ENCODE data around the gene TANK. TPM values are rescaled to one million over a fixed set of nuclear protein-coding genes. Genes with fewer than 3 reads are reported as not detected.

The TANK gene
- total and polyA plus RNA-seq, 2 of the 8 experiments (the other 6 are each of a cell fraction or from before 2014, with no cell fraction given): 7.0 to 26.1 TPM

DNA sequence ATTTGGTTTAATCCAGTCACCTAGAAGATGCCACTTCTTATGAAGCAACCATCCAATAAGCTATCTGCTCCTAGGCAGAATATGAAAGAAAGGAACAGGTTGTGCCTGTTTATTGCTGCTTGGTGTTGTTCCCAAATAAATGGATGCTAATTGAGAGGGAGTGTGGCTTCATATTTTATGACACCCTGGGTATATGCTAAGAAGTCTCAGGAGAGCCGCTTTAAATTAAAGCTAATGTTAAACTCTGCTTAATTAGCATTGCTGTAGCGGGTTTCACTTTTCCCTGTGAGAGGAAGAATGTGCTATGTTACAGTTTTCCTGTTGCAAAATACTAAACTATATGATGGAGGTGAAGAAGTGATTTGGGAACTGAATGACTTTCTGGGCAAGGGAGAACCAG is 48.7 kb upstream of the TANK start:
- H3K36me3 ChIP-seq (ENCODE audit: control insufficient read depth in 2 of 4, insufficient read depth in 4 of 4, low read length in 3 of 4): no peaks in the 10 kb centered on the region
- H3K79me2 ChIP-seq (ENCODE audit: control insufficient read depth in 1 of 2, insufficient read depth in 2 of 2, low read length in 2 of 2): no peaks in the 10 kb centered on the region
- H4K5ac ChIP-seq (ENCODE audit: insufficient read length, low read depth, low read length): no peak overlapping the region
- no peak overlapping the region for H3K9ac ChIP-seq (replicated peaks in 1 of 4; ENCODE audit: extremely low read depth in 1 of 4, low read depth in 3 of 4, low read length in 3 of 4)
- H3K4me3 ChIP-seq (ENCODE audit: extremely low read depth in 1 of 4, insufficient read depth in 2 of 4, low read depth in 3 of 4, low read length in 4 of 4): no peak overlapping the region; a peak in 1 of 8 replicates
- peaks cover 0 to 8% (median 5%) of the 10 kb centered on the region in 4 experiments; a peak in 3 of 7 replicates for H3K4me1 ChIP-seq (replicated peaks in 1 of 4; ENCODE audit: control insufficient read depth in 3 of 4, insufficient read depth in 4 of 4, low read length in 3 of 4)
- no peak overlapping the region for H2BK20ac ChIP-seq (ENCODE audit: low read length)
- no peak overlapping the region for H3K27ac ChIP-seq (ENCODE audit: low read depth, low read length)
- no peak overlapping the region for H4K91ac ChIP-seq (replicated peaks; ENCODE audit: insufficient read length, low read length)
- no peaks in the 10 kb centered on the region for H3K9me3 ChIP-seq (ENCODE audit: insufficient read depth in 2 of 2, low read depth in 1 of 2, low read length in 1 of 2)
- TF ChIP-seq SUZ12 (IDR thresholded peaks at IDR 0.05; ENCODE audit: low read length): no peak
- no peak for TF ChIP-seq HDAC6 (IDR thresholded peaks at IDR 0.05; ENCODE audit: low read depth, low read length)
- TF ChIP-seq BCL11A (IDR thresholded peaks at IDR 0.05; ENCODE audit: low read depth in 2 of 2, low read length in 2 of 2): no peak
- TF ChIP-seq YY1 (IDR thresholded peaks at IDR 0.05; ENCODE audit: low read depth, low read length): no peak
- no peak for TF ChIP-seq CTCF (IDR thresholded peaks at IDR 0.05; ENCODE audit: control extremely low read depth in 1 of 3, insufficient read depth in 1 of 3, low read depth in 1 of 3, low read length in 3 of 3)
- no peak for TF ChIP-seq TCF12 (IDR thresholded peaks at IDR 0.05; ENCODE audit: low read depth, low read length)
- no peak for TF ChIP-seq SIN3A (conservative IDR thresholded peaks at IDR 0.05 in 1 of 2, IDR thresholded peaks at IDR 0.05 in 1 of 2; ENCODE audit: low read depth in 1 of 2, low read length in 2 of 2)
- no peaks in the 10 kb centered on the region for H3K79me1 ChIP-seq (ENCODE audit: low read depth, low read length)
- CTCF ChIA-PET (ENCODE audit: partially characterized antibody): interaction anchor here (0.7 kb wide), 1 partner anchor 16 kb away, joined by 3 read pairs; no protein-coding TSS in a partner anchor
- H2BK5ac ChIP-seq (ENCODE audit: low read depth, low read length): no peak overlapping the region
- H2BK120ac ChIP-seq (replicated peaks; ENCODE audit: low read depth, low read length): no peak overlapping the region
- no peak overlapping the region for H2AK5ac ChIP-seq (ENCODE audit: low read depth, low read length)
- H3K23ac ChIP-seq (ENCODE audit: insufficient read length): no peak overlapping the region
- no peak overlapping the region for H2BK12ac ChIP-seq (ENCODE audit: low read depth, low read length)
- no peaks in the 10 kb centered on the region for H3K27me3 ChIP-seq (replicated peaks in 1 of 4; ENCODE audit: control insufficient read depth in 3 of 4, extremely low read depth in 1 of 4, insufficient read depth in 3 of 4, low read length in 3 of 4)
- DNase-seq (ENCODE audit: low read depth in 1 of 2, low spot score in 2 of 2) (no peak), FAIRE-seq (no peak)
- H3K23me2 ChIP-seq (ENCODE audit: low read depth, low read length): no peaks in the 10 kb centered on the region
- H3K56ac ChIP-seq (replicated peaks; ENCODE audit: insufficient read length, low read depth, low read length): no peak overlapping the region
- no peak overlapping the region for H2BK15ac ChIP-seq (ENCODE audit: low read length)
- H2AFZ ChIP-seq (ENCODE audit: low read length): peak overlapping the region; percentile 52; the same call in 1 of the 2 replicates
- H3K14ac ChIP-seq (ENCODE audit: insufficient read length): no peak overlapping the region
- whole genome bisulfite sequencing, 2 experiments (ENCODE audit: extremely low coverage in 1 of 2, insufficient coverage in 1 of 2, insufficient read length in 1 of 2, insufficient replicate concordance in 2 of 2, low coverage in 1 of 2, low lambda C conversion rate in 2 of 2, missing lambda C conversion rate in 1 of 2): 39% methylated on average over 2 of the region's 2 CpGs; no CpG with 5 or more reads in 1 of the 2 experiments
- H4K8ac ChIP-seq (ENCODE audit: extremely low read depth, insufficient read depth, low read length): no peak overlapping the region
- POLR2A ChIA-PET (ENCODE audit: partially characterized antibody): no interaction called here
- H3K4ac ChIP-seq (replicated peaks; ENCODE audit: insufficient read length, low read depth, low read length): no peak overlapping the region
- peak overlapping the region in 1 of 2 experiments; percentile 47; a peak in 1 of 4 replicates for H3K4me2 ChIP-seq (ENCODE audit: insufficient read depth in 1 of 2, low read depth in 2 of 2, low read length in 2 of 2)
- H4K20me1 ChIP-seq (replicated peaks in 1 of 2; ENCODE audit: control insufficient read depth in 1 of 2, insufficient read depth in 2 of 2, low read length in 2 of 2): no peaks in the 10 kb centered on the region
- H3K18ac ChIP-seq (ENCODE audit: extremely low read depth, low read length): no peak overlapping the region

All from H1 (cell line).